Panc1 (cell line): ENCODE results near the gene PLA2G15. TPM values are rescaled to one million over a fixed set of nuclear protein-coding genes. Genes with fewer than 3 reads are reported as not detected.

ENCODE experiments used
- ATAC-seq: fragments of 200-7000 bp; cut with Tn5 transposase; 2 replicates; pipeline ENCODE4 v1.9.1; 2020; ENCODE audit warnings: mild to moderate bottlenecking, moderate library complexity
- BruUV-seq: library from RNA; stranded (reverse); fragments of 400-500 nt; replicated peaks from 2 replicates; lab custom pipeline; 2021; lab: Mats Ljungman, UMichigan
- CTCF ChIA-PET: fragments of 300-600 bp; sonication (Branson Sonifier 250); formaldehyde crosslinking; loops from one replicate; lab custom pipeline; 2022; ENCODE audit warnings: antibody characterized with exemption; lab: Charles Lee
- POLR2A ChIA-PET: fragments of 300-600 bp; sonication (Branson Sonifier 250); formaldehyde crosslinking; loops from one replicate; lab custom pipeline; 2022; ENCODE audit warnings: antibody characterized with exemption; lab: Charles Lee
- DNase-seq: peaks from one replicate; pipeline ENCODE4 v3.0.0-alpha.2; 2010; ENCODE audit warnings: low read depth, low spot score
- H3K27ac ChIP-seq: 2 replicates; pipeline ENCODE4 v1.5.1; 2011; ENCODE audit warnings: mild to moderate bottlenecking, low read length, inconsistent platforms
- H3K27me3 ChIP-seq: fragments of 200-500 bp; sonication (Bioruptor generic); 2 replicates; pipeline ENCODE4 v1.6.0; 2014; ENCODE audit warnings: low read length, inconsistent platforms; ENCODE audit not compliant: control insufficient read depth, insufficient read depth
- H3K36me3 ChIP-seq: fragments of 200-500 bp; sonication (Bioruptor generic); 2 replicates; pipeline ENCODE4 v1.5.1; 2014; ENCODE audit warnings: inconsistent platforms, mild to moderate bottlenecking, low read length, moderate library complexity; ENCODE audit not compliant: control insufficient read depth, insufficient read depth
- H3K4me1 ChIP-seq: 2 replicates; pipeline ENCODE4 v1.5.1; 2011; ENCODE audit warnings: inconsistent platforms, mild to moderate bottlenecking, low read length, moderate library complexity; ENCODE audit not compliant: control insufficient read depth, insufficient read depth
- H3K4me3 ChIP-seq, 2 experiments: 2 replicates each; pipeline ENCODE4 v1.5.1; 2011 to 2012; ENCODE audit warnings: low read depth in 2 of 2, low read length in 2 of 2, mild to moderate bottlenecking in 2 of 2, inconsistent platforms in 1 of 2, moderate library complexity in 1 of 2
- H3K9me3 ChIP-seq: fragments of 200-500 bp; sonication (Bioruptor generic); 2 replicates; pipeline ENCODE4 v1.5.1; 2014; ENCODE audit warnings: low read depth, mild to moderate bottlenecking, inconsistent platforms, low read length, moderate library complexity; ENCODE audit not compliant: control insufficient read depth, insufficient read depth
- POLR2AphosphoS5 ChIP-seq: IDR thresholded peaks from 2 replicates; pipeline ENCODE4 v1.6.1; 2012; ENCODE audit warnings: mild to moderate bottlenecking, low read depth, low read length, moderate library complexity
- SIN3A ChIP-seq: IDR thresholded peaks from 2 replicates; pipeline ENCODE4 v1.6.1; 2012; ENCODE audit warnings: low read depth, mild to moderate bottlenecking, low read length, moderate library complexity, borderline replicate concordance; ENCODE audit not compliant: insufficient read depth
- TCF7L2 ChIP-seq: IDR thresholded peaks from 2 replicates; pipeline ENCODE4 v1.6.1; 2011; ENCODE audit warnings: mild to moderate bottlenecking, low read depth, low read length, inconsistent platforms
- in situ Hi-C: cut with HindIII; loops from 2 replicates; pipeline ENCODE4 v1.10.0; 2016; ENCODE audit warnings: low sequenced_read_pairs, low pct_unique_long_range_greater_than_20kb
- intact Hi-C: fragments of 100-400 bp; cut with micrococcal nuclease; formaldehyde crosslinking; loops from one replicate; pipeline ENCODE4 v1.10.0; 2022; ENCODE audit not compliant: unreplicated experiment
- total RNA-seq: library from RNA; stranded (reverse); gene quantifications from one replicate; pipeline ENCODE4 v1.2.1, GENCODE V29; 2021; ENCODE audit not compliant: unreplicated experiment
- TF ChIP-seq, protein P1 (sequence below), 2 experiments: IDR thresholded peaks; 2 replicates each; pipeline ENCODE4 v1.6.1; 2011 to 2012; ENCODE audit warnings: low read depth in 2 of 2, control low read depth in 1 of 2, low read length in 1 of 2, mild to moderate bottlenecking in 1 of 2, moderate library complexity in 1 of 2; ENCODE audit not compliant: insufficient read depth in 1 of 2
- TF ChIP-seq, protein P2 (sequence below): fragments of 450-650 bp; IDR thresholded peaks from 2 replicates; pipeline ENCODE4 v1.5.1; 2017; ENCODE audit warnings: mild to moderate bottlenecking

The PLA2G15 gene
- total RNA-seq, 1 experiment from 2014 or later: 14.3 TPM

DNA sequence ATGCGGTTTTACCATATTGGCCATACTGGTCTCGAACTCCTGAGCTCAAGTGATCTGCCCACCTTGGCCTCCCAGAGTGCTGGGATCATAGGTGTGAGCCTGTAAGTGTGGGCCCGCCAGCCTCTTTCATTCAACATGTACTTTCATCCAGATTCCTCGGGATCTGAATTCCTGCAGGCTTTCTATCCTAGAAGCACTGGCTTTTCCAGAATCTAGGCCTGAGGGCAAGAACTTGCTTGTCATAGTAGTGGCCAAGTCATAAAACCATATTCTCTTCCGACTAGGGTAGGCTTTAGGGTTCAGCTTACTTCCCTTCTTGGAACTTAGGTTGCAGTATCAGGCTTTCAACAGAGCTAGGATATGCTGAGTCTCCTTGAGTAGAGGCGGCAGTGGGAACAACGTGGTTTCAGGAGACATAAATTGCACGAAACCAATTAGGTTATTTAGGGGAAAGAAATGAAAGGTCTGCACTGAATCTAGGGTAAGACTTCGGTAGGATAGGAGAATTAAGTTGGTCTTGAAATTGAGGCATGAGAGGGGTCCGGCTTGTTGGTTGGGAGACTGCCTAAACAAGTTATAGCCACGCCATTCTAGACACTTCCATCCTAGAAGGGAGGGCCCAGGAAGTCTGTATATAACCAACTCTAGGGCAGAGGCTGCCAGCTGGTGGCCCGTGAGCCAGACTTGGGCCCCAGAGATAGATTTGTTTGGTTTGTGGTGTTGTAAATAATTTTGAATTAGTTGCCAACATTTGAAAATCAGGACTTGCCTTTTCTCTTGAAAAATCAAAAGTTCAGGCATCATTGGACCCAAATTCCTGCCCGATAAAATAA lies 34.8 kb downstream of the PLA2G15 start:
- in situ Hi-C loops (no loop called here), intact Hi-C loops (no loop called here)
- DNase-seq (no peak), ATAC-seq (no peak)
- TF ChIP-seq POLR2AphosphoS5 (no peak), SIN3A (no peak), TCF7L2 (no peak)
- TF ChIP-seq, protein P1, sequence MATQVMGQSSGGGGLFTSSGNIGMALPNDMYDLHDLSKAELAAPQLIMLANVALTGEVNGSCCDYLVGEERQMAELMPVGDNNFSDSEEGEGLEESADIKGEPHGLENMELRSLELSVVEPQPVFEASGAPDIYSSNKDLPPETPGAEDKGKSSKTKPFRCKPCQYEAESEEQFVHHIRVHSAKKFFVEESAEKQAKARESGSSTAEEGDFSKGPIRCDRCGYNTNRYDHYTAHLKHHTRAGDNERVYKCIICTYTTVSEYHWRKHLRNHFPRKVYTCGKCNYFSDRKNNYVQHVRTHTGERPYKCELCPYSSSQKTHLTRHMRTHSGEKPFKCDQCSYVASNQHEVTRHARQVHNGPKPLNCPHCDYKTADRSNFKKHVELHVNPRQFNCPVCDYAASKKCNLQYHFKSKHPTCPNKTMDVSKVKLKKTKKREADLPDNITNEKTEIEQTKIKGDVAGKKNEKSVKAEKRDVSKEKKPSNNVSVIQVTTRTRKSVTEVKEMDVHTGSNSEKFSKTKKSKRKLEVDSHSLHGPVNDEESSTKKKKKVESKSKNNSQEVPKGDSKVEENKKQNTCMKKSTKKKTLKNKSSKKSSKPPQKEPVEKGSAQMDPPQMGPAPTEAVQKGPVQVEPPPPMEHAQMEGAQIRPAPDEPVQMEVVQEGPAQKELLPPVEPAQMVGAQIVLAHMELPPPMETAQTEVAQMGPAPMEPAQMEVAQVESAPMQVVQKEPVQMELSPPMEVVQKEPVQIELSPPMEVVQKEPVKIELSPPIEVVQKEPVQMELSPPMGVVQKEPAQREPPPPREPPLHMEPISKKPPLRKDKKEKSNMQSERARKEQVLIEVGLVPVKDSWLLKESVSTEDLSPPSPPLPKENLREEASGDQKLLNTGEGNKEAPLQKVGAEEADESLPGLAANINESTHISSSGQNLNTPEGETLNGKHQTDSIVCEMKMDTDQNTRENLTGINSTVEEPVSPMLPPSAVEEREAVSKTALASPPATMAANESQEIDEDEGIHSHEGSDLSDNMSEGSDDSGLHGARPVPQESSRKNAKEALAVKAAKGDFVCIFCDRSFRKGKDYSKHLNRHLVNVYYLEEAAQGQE (IDR thresholded peaks at IDR 0.05; ENCODE audit: insufficient read depth in 1 of 2, low read depth in 2 of 2, low read length in 1 of 2): no peak
- TF ChIP-seq, protein P2, sequence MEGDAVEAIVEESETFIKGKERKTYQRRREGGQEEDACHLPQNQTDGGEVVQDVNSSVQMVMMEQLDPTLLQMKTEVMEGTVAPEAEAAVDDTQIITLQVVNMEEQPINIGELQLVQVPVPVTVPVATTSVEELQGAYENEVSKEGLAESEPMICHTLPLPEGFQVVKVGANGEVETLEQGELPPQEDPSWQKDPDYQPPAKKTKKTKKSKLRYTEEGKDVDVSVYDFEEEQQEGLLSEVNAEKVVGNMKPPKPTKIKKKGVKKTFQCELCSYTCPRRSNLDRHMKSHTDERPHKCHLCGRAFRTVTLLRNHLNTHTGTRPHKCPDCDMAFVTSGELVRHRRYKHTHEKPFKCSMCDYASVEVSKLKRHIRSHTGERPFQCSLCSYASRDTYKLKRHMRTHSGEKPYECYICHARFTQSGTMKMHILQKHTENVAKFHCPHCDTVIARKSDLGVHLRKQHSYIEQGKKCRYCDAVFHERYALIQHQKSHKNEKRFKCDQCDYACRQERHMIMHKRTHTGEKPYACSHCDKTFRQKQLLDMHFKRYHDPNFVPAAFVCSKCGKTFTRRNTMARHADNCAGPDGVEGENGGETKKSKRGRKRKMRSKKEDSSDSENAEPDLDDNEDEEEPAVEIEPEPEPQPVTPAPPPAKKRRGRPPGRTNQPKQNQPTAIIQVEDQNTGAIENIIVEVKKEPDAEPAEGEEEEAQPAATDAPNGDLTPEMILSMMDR: no peak
- Histone ChIP-seq H3K27ac (no peak overlapping the region), H3K36me3 (no peaks in the 10 kb centered on the region), H3K4me1 (no peaks in the 10 kb centered on the region), H3K27me3 (no peaks in the 10 kb centered on the region), H3K9me3 (no peaks in the 10 kb centered on the region), H3K4me3 (no peak overlapping the region)
- CTCF ChIA-PET: interaction anchor here (0.7 kb wide), 1 partner anchor 16 kb away, joined by 3 read pairs; the partner anchor contains the start of gene SLC7A6
- POLR2A ChIA-PET: interaction anchor here (0.6 kb wide), 3 partner anchors 10 to 207 kb away, joined by 3 to 6 read pairs (median 3); no protein-coding TSS in a partner anchor
- BruUV-seq: no TSS peak

DNA sequence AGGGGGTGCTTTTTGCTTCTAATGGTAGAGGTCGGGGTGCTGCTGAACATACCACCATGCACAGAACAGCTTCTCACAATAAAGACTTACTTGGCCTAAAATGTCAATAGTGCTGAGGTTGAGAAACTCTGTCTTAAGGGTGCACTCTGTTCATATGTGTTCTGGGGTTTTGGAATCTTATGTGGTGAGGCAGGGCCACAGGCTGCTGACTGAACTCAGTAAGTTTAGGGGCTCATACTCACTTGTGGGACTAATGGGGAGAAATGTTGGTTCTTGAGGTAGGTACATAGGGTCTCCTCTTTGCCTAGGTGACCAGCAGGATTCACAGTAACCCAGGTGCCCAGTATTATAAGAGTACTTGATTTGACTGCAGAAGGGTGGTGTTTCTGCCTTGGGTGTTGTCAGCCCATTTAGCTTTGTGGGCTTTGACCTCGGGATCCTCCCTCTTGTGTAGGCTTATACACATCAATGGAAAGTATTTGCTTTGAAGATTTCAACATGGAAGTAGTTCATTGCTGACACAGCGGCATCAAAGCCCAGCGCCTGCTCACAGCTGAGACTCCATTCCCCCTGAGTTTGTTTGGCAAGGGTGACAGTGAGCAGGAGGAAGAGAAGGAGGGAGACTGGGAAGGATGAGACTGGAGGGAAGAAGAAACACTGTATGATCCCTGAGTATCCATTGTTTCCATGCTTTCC lies 36.3 kb downstream of the PLA2G15 start:
- intact Hi-C loops: no loop called here

More for the DNA sequence above, 36.3 kb downstream of the PLA2G15 start:
- TF ChIP-seq, protein P2: no peak
- TF ChIP-seq SIN3A (no peak), TCF7L2 (no peak), POLR2AphosphoS5 (no peak)
- TF ChIP-seq, protein P1 (IDR thresholded peaks at IDR 0.05; ENCODE audit: insufficient read depth in 1 of 2, low read depth in 2 of 2, low read length in 1 of 2): no peak
- DNase-seq (no peak), ATAC-seq (no peak)
- ChIA-PET POLR2A (no interaction called here), CTCF (no interaction called here)
- H3K4me1 ChIP-seq: no peaks in the 10 kb centered on the region
- in situ Hi-C loops: no loop called here
- no peaks in the 10 kb centered on the region for H3K27me3 ChIP-seq
- H3K4me3 ChIP-seq: no peak overlapping the region
- H3K9me3 ChIP-seq: no peaks in the 10 kb centered on the region
- no TSS peak for BruUV-seq
- no peak overlapping the region for H3K27ac ChIP-seq
- H3K36me3 ChIP-seq: no peaks in the 10 kb centered on the region; the same call in 1 of the 2 replicates
